ENCODE measurements around the gene BUB3. TPM values are rescaled to one million over a fixed set of nuclear protein-coding genes. Genes with fewer than 3 reads are reported as not detected.

The BUB3 gene
- total and polyA plus RNA-seq, 2 of the 8 experiments (the other 6 are each of a cell fraction or from before 2014, with no cell fraction given): 183 to 207 TPM

DNA sequence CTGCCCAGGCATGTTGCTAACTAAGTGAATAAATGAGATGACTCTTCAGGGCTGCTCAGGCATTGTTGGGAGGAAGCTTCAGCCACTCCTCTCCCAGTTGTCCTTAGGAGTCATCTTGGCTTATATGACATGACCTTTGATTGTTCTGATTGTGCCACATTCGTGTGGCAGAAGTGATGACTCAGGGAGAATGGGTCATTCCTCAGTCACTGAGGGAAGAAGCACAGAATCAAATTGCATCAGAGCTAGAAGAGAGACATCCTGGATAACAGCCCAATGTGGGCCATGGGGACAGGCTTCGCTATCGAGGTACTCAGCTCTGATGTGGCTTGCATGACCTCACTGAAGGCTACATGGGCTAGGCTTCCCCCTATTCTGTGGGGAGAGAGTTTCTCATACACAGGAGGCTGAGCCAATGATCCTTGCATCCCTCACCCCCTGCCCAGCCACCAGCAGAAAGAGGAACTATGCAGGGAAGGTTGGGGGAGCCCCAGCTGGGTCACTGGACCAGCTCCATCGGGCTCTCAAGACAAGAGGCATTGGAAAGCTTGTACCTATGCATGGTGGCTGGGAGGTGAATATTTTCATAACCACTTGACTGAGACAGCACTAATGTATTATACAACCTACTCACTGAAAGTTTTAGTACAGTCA is 24.5 kb upstream of the BUB3 start:
- no peak overlapping the region for H3K14ac ChIP-seq (ENCODE audit: insufficient read length)
- H3K9ac ChIP-seq (replicated peaks in 1 of 4; ENCODE audit: extremely low read depth in 1 of 4, low read depth in 3 of 4, low read length in 3 of 4): no peak overlapping the region
- DNase-seq (ENCODE audit: low read depth in 1 of 2, low spot score in 2 of 2) (no peak), FAIRE-seq (no peak)
- H3K36me3 ChIP-seq (ENCODE audit: control insufficient read depth in 2 of 4, insufficient read depth in 4 of 4, low read length in 3 of 4): no peaks in the 10 kb centered on the region
- no peak overlapping the region for H3K23ac ChIP-seq (ENCODE audit: insufficient read length)
- no peak overlapping the region for H4K91ac ChIP-seq (replicated peaks; ENCODE audit: insufficient read length, low read length)
- peaks cover 7 to 21% (median 14%) of the 10 kb centered on the region in 4 experiments for H3K4me1 ChIP-seq (replicated peaks in 1 of 4; ENCODE audit: control insufficient read depth in 3 of 4, insufficient read depth in 4 of 4, low read length in 3 of 4)
- H3K27ac ChIP-seq (ENCODE audit: low read depth, low read length): no peak overlapping the region
- no peak overlapping the region for H4K5ac ChIP-seq (ENCODE audit: insufficient read length, low read depth, low read length)
- peaks cover 12% of the 10 kb centered on the region; the same call in 1 of the 2 replicates for H3K23me2 ChIP-seq (ENCODE audit: low read depth, low read length)
- H2AFZ ChIP-seq (ENCODE audit: low read length): no peak overlapping the region
- H2BK5ac ChIP-seq (ENCODE audit: low read depth, low read length): no peak overlapping the region
- peaks cover 25 to 45% (median 35%) of the 10 kb centered on the region in 4 experiments for H3K27me3 ChIP-seq (replicated peaks in 1 of 4; ENCODE audit: control insufficient read depth in 3 of 4, extremely low read depth in 1 of 4, insufficient read depth in 3 of 4, low read length in 3 of 4)
- no peak overlapping the region for H2BK20ac ChIP-seq (ENCODE audit: low read length)
- ChIA-PET POLR2A (ENCODE audit: partially characterized antibody) (interaction anchor here (1.6 kb wide), 1 partner anchor 10 kb away, joined by 3 read pairs; no protein-coding TSS in a partner anchor), CTCF (ENCODE audit: partially characterized antibody) (interaction anchor here (0.6 to 1.9 kb wide), 2 partner anchors 87 to 89 kb away, joined by 4 to 8 read pairs; no protein-coding TSS in a partner anchor)
- no peak overlapping the region for H3K4ac ChIP-seq (replicated peaks; ENCODE audit: insufficient read length, low read depth, low read length)
- no peak overlapping the region for H3K18ac ChIP-seq (ENCODE audit: extremely low read depth, low read length)
- no peak overlapping the region for H3K56ac ChIP-seq (replicated peaks; ENCODE audit: insufficient read length, low read depth, low read length)
- no peaks in the 10 kb centered on the region; the same call in 1 of the 2 replicates for H3K79me1 ChIP-seq (ENCODE audit: low read depth, low read length)
- 98% methylated on average over 4 of the region's 4 CpGs; no CpG with 5 or more reads in 1 of the 2 experiments for WGBS, 2 experiments (ENCODE audit: extremely low coverage in 1 of 2, insufficient coverage in 1 of 2, insufficient read length in 1 of 2, insufficient replicate concordance in 2 of 2, low coverage in 1 of 2, low lambda C conversion rate in 2 of 2, missing lambda C conversion rate in 1 of 2)
- H3K79me2 ChIP-seq (ENCODE audit: control insufficient read depth in 1 of 2, insufficient read depth in 2 of 2, low read length in 2 of 2): no peaks in the 10 kb centered on the region
- no peak overlapping the region for H2BK12ac ChIP-seq (ENCODE audit: low read depth, low read length)
- H2BK120ac ChIP-seq (replicated peaks; ENCODE audit: low read depth, low read length): no peak overlapping the region
- H4K8ac ChIP-seq (ENCODE audit: extremely low read depth, insufficient read depth, low read length): no peak overlapping the region
- peaks cover 0 to 4% of the 10 kb centered on the region in 2 experiments for H4K20me1 ChIP-seq (replicated peaks in 1 of 2; ENCODE audit: control insufficient read depth in 1 of 2, insufficient read depth in 2 of 2, low read length in 2 of 2)
- H3K4me2 ChIP-seq (ENCODE audit: insufficient read depth in 1 of 2, low read depth in 2 of 2, low read length in 2 of 2): no peak overlapping the region
- H2BK15ac ChIP-seq (ENCODE audit: low read length): no peak overlapping the region; the same call in 1 of the 2 replicates
- H3K9me3 ChIP-seq (ENCODE audit: insufficient read depth in 2 of 2, low read depth in 1 of 2, low read length in 1 of 2): no peaks in the 10 kb centered on the region
- no peak overlapping the region for H2AK5ac ChIP-seq (ENCODE audit: low read depth, low read length)
- H3K4me3 ChIP-seq (ENCODE audit: extremely low read depth in 1 of 4, insufficient read depth in 2 of 4, low read depth in 3 of 4, low read length in 4 of 4): no peak overlapping the region
- TF ChIP-seq ATF2 (IDR thresholded peaks at IDR 0.05; ENCODE audit: low read length) (no peak), GABPA (IDR thresholded peaks at IDR 0.05; ENCODE audit: borderline replicate concordance, insufficient read depth, low read length) (no peak), SP1 (IDR thresholded peaks at IDR 0.05; ENCODE audit: low read depth, low read length) (no peak), TEAD4 (IDR thresholded peaks at IDR 0.05; ENCODE audit: low read depth, low read length) (no peak), BRCA1 (IDR thresholded peaks at IDR 0.05; ENCODE audit: low read depth, low read length) (no peak), SAP30 (IDR thresholded peaks at IDR 0.05; ENCODE audit: insufficient read depth, insufficient replicate concordance, low read length) (no peak), CBX5 (IDR thresholded peaks at IDR 0.05; ENCODE audit: low read depth, low read length) (no peak), PHF8 (conservative IDR thresholded peaks at IDR 0.05; ENCODE audit: low read depth, low read length) (no peak)

Measured in H1 (cell line).